ENCODE results near the gene UBQLN1.

Gene UBQLN1

DNA sequence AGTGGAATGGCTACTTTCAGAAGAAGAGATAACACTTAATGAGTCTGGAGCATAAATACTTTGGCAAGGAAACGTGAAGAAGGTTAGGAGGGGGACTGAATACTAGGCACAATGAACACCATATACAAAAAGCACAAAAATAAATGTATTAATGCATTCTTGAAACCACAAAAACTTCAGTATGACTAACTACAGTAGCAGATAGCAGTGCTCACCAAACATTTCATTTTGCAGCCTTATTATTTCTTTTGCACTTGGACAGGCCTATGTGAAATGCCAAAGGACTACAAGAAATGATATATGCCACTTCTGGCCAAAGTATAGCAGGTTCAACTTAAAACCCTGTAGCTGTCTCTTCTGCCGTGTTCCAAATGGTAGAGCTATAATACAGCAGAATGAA, 26.3 kb downstream of the UBQLN1 start:
- DNase-seq, result no peak

DNA sequence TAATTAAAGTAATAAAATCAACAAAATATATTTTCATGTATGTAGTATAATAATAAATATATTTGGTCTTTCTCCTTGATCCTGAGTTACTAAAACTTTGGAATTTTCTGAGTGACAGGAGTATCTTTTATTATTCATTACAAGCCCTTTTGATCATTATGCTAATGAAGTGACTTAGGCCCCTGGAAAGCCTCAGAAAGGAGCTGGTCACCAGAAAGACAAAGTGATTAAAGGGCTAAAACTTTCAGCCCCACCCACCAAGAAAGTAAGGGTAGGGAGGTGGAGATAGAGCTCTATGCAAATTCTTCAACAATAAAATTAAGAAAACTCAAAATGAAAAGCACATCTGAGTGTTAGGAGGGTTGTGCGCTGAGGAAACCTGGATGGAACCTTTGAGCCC, 27.5 kb downstream of the UBQLN1 start:
- no peak for DNase-seq

DNA sequence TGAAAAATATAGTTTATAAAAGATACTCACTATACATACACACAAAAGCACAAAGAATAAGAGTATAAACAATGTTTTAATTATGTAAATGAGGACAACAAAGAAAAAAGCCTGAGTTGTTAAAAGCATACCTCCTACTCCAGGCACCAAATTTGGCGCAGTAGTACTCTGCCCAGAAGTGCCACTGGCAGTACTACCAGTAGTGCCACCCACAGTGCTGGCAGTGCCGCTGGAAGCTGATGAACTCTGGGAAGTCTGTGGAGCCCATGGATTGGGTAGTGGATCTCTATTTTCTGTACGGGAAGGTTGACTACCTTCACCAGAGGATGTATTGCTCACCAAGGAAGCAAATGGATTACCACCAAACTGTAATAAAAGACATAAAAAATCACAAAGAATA, 30.2 kb downstream of the UBQLN1 start:
- DNase-seq, result no peak

DNA sequence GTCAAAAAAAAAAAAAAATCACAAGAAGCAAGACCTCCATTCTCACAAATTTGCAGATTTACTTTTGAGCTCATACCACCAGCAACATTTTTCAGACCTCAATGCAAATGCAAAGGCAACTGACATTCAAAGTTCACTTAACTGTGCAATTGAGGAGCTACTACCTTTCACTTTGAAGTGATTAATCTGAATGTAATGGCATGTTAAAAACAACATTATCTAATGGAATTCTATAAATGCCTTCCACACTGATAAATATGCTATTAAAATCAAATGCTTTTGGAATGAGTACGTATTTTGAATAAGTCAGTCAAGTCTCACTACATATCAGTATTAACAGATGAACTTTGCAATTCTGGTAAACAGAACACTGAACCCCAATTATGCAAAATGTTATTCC, 32.3 kb downstream of the UBQLN1 start:
- DNase-seq, result no peak

DNA sequence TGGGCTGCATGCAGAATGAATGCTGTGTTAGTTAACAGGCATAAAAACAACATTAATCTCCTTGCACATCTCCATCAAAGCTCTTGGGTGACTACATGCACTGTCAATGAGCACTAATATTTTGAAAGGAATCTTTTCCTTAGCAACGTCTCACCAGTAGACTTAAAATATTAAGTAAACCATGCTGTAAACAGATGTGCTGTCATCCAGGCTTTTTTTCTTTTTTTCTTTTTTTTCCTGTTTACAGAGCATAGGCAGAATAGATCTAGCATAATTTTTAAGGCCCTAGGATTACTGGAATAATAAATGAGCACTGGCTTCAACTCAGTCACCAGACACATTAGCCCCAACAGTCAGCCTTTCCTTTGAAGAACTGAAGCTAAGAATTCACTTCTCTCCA, 36.3 kb downstream of the UBQLN1 start:
- DNase-seq, result no peak

DNA sequence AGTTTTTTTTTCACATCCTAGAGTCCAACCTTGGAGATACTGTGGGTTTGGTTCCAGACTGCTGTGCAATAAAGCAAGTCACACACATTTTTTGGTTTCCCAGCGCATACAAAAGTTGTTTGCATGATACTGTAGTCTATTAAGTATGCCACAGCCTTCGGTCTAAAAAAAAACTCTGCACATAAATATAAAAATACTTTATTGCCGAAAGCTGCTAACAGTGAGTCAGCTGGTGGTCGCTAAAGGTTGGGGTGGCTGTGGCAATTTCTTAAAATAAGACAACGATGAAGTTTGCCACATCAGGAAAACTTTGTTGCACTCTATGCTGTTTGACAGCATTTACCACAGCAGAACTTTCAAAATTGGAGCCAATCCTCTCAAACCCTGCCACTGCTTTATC, 37.4 kb downstream of the UBQLN1 start:
- no peak for DNase-seq

DNA sequence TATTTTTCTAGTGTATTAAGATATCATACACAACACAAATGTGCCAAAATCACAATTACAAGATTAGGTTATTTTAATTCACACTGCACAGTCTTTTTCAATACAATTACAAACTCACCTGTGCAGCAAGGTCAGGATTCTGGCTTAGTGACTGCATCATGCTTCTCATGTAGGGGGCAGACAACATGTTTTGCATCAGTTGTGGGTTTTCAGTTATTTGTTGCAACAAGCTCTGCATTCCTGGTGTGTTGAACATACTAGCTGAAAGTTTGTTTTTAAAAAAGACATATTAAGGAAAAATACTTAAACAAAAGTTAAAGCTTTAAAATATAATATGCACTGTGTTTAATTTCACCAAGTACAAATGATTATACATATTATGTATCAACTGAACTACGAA, 38.7 kb downstream of the UBQLN1 start:
- DNase-seq, result no peak

DNA sequence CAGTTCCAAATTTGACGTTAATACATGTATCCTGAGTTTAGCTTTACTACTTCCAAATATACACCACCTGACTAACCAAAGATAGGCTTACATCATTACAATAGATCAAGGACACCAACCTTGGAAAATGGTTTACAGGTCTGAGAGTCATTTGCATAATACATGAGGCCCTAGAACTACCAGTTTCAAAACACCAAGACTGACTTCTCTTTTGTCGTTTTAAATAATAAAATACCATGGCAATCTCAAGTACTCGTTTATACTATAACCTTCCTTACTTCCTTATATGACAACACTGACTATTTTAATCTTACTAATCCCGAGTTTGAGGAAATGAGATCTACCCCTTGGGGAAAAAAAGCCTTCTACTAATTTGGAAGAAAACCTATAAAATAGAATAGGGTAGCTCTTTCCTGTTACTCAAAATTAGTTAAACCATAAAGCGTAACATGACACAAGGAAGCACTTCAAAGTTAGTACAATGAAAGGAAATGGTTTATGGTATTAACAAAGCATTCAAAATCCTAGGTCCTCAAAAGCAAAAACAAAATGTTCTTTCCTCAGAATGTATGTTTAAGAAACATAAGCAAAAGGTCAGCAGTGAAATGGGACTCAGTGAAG, 42.1 kb downstream of the UBQLN1 start:
- DNase-seq, result no peak

DNA sequence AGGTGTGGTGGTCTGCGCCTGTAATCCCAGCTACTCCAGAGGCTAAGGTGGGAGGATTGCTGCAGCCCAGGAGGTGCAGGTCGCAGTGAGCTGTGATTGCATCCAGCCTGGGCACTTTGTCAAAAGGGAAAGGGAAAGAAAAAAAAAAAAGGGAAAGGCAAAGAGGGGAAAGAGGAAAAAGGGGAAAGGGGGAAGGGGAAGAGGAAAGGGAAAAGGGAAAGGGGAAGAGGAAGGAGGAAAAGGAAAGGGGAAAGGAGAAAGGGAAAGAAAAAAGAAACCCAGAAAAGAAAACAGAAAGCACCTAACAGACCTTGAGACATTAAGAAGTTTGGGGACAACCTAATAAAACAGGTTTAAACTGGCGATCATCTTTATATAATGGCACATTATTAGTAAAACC, 44.8 kb downstream of the UBQLN1 start:
- no peak for DNase-seq

DNA sequence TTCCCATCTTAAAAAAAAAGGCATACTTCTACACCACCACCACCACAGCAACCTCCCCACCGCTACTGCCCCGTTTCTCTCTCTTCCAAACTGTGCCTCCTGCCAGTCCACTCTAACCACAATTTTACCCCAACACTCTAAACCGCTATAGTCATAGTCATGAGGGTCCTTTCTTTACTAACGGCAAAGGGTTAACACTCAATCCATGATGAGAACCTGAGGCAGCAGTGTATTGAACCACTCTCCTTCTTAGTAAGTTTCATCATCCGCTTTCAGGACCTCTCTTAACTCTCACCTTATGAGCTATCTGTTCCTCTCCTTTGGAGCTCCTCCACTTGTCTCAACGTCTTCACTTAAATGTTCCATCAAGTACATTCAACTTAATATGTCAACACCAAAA, 50.8 kb downstream of the UBQLN1 start:
- DNase-seq, result no peak

DNA sequence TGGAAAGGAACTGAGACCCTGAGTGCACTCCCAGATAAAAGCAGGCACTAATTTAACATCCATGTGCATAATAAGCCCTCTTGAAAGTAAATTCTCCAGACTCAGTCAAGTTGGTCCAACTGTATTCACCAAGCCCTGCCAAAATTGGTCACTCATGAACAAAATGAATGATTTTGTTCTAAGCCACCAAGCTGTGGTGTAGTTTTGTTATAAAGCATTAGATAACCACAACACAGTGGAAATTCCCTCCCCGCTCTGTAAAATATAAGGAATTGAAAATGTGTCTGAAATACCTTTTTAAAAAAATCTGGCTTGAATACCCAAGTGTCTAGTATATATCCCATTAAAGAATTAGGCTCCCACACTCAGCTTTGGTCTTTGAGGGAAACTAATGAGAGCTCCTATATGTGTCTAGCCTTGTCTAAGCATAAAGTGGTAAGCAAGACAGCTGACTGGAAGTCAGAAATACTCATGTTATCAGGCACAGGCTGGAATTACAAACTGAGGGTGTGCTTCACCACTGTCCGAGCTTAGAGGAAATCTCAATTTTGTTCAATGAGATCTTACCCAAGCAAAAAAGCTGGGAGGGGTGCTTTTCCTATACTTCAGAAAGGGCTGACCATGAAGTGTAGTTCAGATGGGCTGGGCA, 51.6 kb downstream of the UBQLN1 start:
- DNase-seq, result no peak

DNA sequence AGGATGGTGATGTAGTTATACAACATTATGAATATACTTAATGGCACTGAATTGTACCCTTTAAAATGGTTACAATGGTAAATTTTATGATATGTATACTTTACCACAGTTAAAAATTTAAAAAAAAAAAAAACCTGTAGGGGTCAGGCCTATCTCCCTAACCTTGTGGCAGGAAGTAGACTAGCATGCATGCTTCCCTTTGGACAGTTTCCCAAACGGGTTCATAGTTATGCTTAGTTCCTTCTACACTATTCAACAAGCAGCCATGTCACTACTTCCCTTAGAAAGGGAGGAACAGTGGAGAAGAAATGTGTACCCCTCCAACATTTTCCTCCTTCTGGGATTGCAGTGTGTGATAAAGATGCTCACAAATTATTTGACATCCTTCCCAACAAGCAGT, 52.3 kb downstream of the UBQLN1 start:
- no peak for DNase-seq

DNA sequence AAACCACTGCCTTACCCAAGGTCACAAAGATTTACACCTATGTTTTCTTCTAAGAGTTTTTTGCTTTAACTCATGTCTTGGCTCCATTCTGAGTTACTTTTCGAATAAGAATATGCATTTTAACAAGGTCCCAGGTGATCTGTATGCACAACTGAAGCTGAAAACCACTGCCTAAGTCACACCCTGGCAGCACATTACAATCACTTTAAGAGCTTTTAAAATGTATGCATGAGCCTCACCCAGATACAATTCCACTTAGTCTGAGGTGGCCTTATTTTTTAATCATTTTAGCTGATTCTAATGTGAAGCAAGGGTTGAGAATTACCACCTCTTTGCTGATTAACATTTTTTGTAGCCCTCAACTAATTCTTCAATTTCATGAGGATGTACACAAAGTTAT, 55.3 kb downstream of the UBQLN1 start:
- DNase-seq, result no peak

DNA sequence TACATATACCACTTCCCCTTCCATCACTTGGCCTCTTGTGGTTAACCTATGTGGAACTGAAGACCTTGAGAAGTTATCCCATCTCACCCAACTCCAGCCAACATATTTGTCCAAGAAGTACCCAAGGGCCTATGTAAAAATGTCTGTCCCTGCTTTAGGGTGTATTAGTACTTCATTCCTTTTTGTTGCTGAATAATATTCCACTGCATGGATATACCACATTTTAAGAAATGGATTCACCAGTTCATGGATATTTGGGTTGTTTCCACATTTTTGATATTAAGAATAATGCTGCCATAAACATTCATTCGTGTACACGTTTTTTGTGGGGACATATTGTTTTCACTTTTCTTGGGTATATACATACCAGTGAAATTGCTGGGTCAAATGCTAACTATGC, 56.2 kb downstream of the UBQLN1 start:
- no peak for DNase-seq

DNA sequence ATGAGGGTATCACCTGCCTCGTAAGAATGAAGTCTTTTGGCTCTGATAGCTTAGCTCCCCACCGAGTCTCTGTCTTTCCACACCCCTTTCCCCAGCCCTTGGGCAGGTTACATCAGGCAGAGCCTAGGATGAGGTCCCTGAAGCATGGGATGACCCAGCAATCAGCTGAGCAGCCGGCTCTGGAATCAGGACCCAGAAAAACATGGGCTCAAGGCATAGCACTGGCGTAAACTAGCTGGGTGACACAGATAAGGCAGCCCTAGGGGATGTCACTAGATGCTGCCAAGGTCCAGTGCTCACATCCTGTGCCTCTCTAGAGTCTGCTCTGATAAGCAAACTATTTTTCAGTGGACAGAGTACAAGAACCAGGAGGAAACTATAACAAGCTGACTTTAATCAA, 58.2 kb downstream of the UBQLN1 start:
- no peak for DNase-seq

DNA sequence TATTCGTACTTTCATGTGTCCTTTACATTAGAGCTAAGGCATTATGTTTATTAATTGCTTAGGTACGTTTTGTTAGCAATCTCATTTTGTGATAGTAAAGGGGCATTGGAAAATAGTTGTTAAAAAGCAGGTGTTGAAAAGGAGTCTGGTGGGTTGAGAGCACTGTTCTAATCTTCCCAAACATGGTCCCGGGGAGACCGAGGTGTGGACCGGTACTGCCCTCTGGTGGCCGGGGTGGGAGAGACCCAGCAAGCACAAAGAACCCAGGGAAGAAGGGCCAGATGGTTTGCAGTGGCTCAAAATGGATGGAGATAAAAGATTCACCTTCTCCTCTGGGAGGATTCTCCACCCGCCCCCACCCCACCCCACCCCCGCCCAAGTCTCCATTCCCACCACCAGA, 58.7 kb downstream of the UBQLN1 start:
- DNase-seq, result peak; percentile 84

DNA sequence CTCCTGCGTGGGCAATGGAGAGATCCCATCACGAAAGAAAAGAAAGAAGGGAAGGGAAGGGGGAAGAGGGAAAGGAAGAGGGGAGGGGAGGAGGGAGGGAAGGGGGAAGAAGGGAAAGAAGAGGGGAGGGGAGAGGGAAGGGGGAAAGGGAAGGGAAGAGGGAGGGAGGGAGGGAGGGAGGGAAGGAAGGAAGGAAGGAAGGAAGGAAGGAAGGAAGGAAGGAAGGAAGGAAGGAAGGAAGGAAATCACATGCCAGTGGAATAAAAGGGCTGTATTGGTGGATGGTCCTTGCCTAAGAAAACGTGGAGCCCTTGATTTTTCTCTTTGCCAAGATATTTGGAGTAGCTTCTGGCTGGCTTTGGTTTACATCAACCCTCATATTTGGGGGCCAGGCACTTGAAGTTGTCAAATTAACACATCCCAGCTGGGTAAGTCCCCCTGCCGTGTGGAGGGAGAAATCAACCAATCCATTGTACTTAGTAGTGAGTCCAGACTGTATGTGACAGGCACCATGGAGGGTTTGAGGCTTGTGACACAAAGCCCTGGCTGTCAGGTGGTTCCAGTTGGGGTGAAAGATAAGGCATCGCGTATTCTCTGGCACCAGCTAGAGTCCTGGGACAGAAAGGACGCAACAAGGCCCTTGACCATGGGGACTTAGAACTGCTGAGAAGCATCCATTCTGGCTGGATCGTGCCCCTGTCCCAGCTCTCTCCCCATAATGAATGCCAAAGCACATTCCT, 61.1 kb downstream of the UBQLN1 start:
- no peak for DNase-seq

DNA sequence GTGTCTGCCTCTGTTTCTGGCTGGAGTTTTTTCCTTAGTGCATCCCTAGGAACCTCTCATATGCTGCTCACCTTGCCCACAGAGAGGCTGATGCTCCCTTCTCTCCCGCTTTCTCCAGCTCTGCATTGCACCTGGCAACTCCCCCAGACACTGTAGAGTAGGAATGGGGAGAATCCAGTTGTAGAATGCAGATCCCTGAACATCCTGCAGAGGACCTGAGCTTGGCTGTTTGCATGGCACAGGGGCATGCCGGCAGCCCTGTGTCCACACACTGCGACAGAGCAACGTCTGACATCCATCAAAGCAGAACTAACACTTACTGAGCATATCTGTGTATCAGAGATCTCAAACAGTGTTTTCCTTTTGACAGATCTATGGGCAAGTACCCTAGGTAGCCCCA, 65.0 kb downstream of the UBQLN1 start:
- DNase-seq, result no peak

DNA sequence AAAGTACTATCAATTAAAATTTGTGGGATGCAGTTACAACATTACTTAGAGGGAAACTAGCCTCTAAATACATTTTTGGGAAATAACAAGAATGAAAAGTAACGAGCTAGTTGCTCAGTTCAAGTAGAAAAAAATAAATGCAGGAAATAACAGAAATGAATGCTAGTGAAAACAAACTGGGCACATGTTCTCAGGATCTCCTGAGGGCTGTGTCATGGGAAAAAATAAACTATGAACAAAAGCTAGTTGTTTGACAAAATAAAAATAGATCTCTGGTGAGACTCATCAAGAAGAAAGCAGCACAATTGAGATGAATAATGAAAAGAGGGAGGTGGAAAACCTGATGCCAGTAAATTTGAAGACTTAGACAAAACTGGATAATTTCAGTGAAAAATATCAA, 68.5 kb downstream of the UBQLN1 start:
- no peak for DNase-seq

DNA sequence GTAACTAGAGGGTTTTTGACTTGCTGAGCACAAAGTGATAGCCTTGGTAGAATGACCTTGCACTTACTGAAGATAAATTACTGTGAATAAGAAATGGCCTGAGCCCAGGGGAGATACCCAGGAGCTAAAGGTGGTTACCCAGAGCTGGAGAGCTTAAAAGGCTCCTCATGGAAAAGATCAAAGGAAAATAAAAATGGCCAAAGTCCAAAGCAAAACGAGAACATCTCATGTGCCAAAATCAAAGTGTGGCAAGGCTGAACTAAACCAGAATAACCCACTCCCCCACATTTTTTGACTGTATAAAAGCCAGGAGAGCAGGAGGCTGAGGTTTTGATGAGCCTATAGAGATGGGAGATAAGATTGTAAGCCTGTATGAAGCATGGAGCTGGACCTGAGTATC, 70.4 kb downstream of the UBQLN1 start:
- DNase-seq, result no peak

DNA sequence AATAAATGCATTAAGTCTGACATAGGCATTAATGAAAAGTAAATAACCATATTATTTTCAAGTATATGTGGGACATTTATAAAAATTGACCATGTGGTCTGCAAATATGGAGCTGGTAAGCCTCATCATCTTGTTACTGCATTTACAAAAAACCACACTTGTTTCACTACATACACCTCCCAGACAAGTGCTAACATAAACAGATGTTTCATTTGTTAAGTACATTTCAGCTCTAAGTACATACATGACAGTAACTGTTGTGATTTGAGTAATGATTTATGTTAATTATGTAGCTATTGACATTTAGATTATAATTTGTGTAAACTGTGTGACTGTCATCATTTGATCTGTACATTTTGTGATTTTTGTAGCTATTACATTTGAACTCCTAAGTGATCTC, 70.9 kb downstream of the UBQLN1 start:
- no peak for DNase-seq

DNA sequence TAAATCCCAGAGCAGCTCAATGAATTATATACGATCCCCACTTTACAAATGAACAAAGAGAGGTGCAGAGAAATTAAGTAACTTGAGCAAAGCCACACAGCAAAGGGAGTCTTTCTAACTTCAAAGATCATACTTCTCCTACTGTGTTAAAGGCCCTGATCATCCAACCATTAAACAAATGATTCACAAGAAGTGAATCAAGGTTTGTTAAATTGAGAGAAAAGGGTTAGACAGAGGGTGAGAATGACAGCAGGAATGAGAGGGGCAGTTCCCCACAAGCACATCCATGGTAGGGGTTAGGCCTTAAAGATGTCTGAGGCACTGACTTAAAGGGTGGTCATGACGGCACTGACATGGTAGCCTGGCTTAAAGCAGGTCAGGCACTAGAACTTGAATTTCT, 74.1 kb downstream of the UBQLN1 start:
- no peak for DNase-seq

DNA sequence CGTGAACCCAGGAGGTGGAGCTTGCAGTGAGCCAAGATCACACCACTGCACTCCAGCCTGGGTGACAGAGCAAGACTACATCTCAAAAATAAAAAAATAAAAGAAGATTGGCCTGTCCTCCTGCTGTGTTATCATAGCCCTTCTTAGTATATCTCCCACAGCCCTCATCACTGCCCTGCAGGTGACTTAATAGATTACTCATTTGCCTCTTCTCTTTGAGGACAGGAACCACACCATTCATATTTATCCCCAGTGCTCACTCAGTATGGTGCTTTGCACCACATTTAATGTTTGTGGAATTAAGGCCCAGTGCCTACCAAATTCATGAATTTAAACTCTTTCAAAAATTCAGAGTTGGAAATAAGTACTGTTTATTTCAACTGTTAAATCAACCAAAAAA, 74.5 kb downstream of the UBQLN1 start:
- DNase-seq, result no peak

DNA sequence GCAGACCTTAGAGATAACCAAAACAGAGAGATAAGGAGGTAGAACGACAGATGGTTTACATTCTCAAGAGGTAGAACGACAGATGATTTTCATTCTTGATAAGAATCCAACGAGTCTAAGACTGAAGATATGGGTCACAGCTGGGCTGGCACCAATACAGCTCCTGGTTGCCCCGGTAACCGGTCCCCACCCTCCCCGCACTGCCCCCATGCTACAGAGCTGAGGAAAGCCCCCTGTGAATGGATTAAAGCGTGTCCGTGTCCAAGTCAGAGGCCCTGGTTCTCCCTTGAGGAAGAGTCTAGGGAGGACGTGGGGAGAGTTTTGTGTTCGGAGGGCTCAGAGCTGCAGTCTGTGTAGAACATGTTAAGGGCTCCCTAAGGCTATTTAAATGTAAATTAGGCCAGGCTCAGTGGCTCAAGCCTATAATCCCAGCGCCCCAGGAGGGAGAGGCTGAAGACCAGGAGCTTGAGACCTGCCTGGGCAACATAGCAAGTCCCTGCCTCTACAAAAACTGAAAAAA, 76.8 kb downstream of the UBQLN1 start:
- no peak for DNase-seq
